ENCODE measurements around the gene MT1H. TPM values are rescaled to one million over a fixed set of nuclear protein-coding genes. Genes with fewer than 3 reads are reported as not detected.

MT1H gene
- total and polyA plus RNA-seq, 2 of the 13 experiments (the other 11 are each of a cell fraction or from before 2014, with no cell fraction given), result 0.60 TPM; not detected in 1

DNA sequence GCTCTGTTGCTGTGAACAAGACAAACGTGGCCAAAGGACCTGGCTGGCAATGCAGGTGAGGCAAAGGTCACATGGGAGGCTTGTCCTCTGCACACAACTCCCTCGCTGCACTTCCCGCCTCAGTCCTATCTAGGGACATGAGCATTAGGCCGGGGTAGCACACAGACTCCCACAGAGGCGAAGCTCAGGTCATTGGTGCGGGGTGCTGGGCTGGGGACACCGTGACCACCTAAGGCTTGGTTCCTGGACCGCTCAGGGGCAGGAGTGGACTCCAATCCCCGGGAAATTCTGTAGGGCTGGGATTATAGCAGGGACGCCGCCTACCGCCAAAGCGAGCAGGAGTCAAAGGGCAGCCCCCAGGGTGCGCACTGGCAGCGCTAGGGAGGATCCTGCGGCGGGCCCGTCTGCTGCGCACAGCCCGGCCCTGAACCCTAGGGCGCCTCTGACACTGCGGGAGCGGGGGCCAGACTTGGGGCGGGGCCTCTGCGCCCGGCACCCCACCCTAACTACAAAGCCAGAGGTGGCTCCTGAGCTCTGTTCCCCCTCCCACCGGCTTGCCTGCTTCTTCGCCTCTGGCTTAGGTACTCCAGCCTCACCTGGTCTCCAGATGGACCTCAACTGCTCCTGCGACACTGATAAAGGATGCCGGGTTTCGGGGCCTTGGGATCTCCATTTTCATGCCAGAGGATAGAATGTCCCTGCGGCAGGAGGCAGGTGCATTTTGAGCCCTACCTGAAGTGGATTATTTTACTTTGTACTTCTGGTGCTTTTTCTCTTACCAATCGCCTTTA lies 21.8 kb upstream of the MT1H start (continued):
- TF ChIP-seq, protein P1, sequence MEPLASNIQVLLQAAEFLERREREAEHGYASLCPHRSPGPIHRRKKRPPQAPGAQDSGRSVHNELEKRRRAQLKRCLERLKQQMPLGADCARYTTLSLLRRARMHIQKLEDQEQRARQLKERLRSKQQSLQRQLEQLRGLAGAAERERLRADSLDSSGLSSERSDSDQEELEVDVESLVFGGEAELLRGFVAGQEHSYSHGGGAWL (CRISPR knock-in tag; IDR thresholded peaks at IDR 0.05), result 0 out of 2 replicates have a peak, but pooled peaks have one; percentile 27
- no peak for TF ChIP-seq ZFY (CRISPR knock-in tag; IDR thresholded peaks at IDR 0.05)
- TF ChIP-seq, protein P2, sequence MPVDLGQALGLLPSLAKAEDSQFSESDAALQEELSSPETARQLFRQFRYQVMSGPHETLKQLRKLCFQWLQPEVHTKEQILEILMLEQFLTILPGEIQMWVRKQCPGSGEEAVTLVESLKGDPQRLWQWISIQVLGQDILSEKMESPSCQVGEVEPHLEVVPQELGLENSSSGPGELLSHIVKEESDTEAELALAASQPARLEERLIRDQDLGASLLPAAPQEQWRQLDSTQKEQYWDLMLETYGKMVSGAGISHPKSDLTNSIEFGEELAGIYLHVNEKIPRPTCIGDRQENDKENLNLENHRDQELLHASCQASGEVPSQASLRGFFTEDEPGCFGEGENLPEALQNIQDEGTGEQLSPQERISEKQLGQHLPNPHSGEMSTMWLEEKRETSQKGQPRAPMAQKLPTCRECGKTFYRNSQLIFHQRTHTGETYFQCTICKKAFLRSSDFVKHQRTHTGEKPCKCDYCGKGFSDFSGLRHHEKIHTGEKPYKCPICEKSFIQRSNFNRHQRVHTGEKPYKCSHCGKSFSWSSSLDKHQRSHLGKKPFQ (CRISPR knock-in tag; IDR thresholded peaks at IDR 0.05; ENCODE audit: insufficient replicate concordance), result no peak
- no peak for TF ChIP-seq CHD4 (IDR thresholded peaks at IDR 0.05; ENCODE audit: borderline replicate concordance, low read length)
- TF ChIP-seq, protein P3, sequence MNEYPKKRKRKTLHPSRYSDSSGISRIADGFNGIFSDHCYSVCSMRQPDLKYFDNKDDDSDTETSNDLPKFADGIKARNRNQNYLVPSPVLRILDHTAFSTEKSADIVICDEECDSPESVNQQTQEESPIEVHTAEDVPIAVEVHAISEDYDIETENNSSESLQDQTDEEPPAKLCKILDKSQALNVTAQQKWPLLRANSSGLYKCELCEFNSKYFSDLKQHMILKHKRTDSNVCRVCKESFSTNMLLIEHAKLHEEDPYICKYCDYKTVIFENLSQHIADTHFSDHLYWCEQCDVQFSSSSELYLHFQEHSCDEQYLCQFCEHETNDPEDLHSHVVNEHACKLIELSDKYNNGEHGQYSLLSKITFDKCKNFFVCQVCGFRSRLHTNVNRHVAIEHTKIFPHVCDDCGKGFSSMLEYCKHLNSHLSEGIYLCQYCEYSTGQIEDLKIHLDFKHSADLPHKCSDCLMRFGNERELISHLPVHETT (CRISPR knock-in tag; conservative IDR thresholded peaks at IDR 0.05), result no peak
- TF ChIP-seq, protein P4, sequence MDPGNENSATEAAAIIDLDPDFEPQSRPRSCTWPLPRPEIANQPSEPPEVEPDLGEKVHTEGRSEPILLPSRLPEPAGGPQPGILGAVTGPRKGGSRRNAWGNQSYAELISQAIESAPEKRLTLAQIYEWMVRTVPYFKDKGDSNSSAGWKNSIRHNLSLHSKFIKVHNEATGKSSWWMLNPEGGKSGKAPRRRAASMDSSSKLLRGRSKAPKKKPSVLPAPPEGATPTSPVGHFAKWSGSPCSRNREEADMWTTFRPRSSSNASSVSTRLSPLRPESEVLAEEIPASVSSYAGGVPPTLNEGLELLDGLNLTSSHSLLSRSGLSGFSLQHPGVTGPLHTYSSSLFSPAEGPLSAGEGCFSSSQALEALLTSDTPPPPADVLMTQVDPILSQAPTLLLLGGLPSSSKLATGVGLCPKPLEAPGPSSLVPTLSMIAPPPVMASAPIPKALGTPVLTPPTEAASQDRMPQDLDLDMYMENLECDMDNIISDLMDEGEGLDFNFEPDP (CRISPR knock-in tag; conservative IDR thresholded peaks at IDR 0.05), result no peak
- TF ChIP-seq ZNF83 (CRISPR knock-in tag; IDR thresholded peaks at IDR 0.05; ENCODE audit: borderline replicate concordance), result no peak
- TF ChIP-seq REPIN1 (CRISPR knock-in tag; IDR thresholded peaks at IDR 0.05; ENCODE audit: borderline replicate concordance, low read depth), result no peak
- TF ChIP-seq, protein P5, sequence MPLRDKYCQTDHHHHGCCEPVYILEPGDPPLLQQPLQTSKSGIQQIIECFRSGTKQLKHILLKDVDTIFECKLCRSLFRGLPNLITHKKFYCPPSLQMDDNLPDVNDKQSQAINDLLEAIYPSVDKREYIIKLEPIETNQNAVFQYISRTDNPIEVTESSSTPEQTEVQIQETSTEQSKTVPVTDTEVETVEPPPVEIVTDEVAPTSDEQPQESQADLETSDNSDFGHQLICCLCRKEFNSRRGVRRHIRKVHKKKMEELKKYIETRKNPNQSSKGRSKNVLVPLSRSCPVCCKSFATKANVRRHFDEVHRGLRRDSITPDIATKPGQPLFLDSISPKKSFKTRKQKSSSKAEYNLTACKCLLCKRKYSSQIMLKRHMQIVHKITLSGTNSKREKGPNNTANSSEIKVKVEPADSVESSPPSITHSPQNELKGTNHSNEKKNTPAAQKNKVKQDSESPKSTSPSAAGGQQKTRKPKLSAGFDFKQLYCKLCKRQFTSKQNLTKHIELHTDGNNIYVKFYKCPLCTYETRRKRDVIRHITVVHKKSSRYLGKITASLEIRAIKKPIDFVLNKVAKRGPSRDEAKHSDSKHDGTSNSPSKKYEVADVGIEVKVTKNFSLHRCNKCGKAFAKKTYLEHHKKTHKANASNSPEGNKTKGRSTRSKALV (CRISPR knock-in tag; IDR thresholded peaks at IDR 0.05), result peak; percentile 86; the same call in 1 of the 2 replicates
- TF ChIP-seq NFE2L2 (IDR thresholded peaks at IDR 0.05; ENCODE audit: low read length), result no peak
- TF ChIP-seq ZBTB38 (CRISPR knock-in tag; IDR thresholded peaks at IDR 0.05), result no peak
- TF ChIP-seq, protein P6, sequence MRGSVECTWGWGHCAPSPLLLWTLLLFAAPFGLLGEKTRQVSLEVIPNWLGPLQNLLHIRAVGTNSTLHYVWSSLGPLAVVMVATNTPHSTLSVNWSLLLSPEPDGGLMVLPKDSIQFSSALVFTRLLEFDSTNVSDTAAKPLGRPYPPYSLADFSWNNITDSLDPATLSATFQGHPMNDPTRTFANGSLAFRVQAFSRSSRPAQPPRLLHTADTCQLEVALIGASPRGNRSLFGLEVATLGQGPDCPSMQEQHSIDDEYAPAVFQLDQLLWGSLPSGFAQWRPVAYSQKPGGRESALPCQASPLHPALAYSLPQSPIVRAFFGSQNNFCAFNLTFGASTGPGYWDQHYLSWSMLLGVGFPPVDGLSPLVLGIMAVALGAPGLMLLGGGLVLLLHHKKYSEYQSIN (CRISPR knock-in tag; IDR thresholded peaks at IDR 0.05; ENCODE audit: borderline replicate concordance), result no peak

All from HepG2 (cell line).